ENCODE measurements around the gene ZBTB9.

The ZBTB9 gene

GRCh38 chr6:33433001-33433543 is 21.3 kb upstream of the ZBTB9 start:
- DNase-seq (ENCODE audit: low spot score): no peak
- no peak for FAIRE-seq

GRCh38 chr6:33433544-33434191 is 20.7 kb upstream of the ZBTB9 start:
- FAIRE-seq (no peak), DNase-seq (ENCODE audit: low spot score) (peak; percentile 57)

GRCh38 chr6:33434961-33435360 is 19.4 kb upstream of the ZBTB9 start:
- FAIRE-seq (no peak), DNase-seq (ENCODE audit: low spot score) (no peak)

- no peak for DNase-seq (ENCODE audit: low spot score)
- FAIRE-seq: no peak
Observed at GRCh38 chr6:33437666-33438065, 16.7 kb upstream of the ZBTB9 start.

- DNase-seq (ENCODE audit: low spot score) (no peak), FAIRE-seq (no peak)
Observed at GRCh38 chr6:33438978-33439594, 15.3 kb upstream of the ZBTB9 start.

- FAIRE-seq (no peak), DNase-seq (ENCODE audit: low spot score) (no peak)
Observed at GRCh38 chr6:33439956-33440648, 14.3 kb upstream of the ZBTB9 start.

GRCh38 chr6:33440649-33441309 is 13.6 kb upstream of the ZBTB9 start:
- DNase-seq (ENCODE audit: low spot score): no peak

GRCh38 chr6:33441457-33441856 is 12.9 kb upstream of the ZBTB9 start:
- no peak for FAIRE-seq
- no peak for DNase-seq (ENCODE audit: low spot score)

More at GRCh38 chr6:33440649-33441309, 13.6 kb upstream of the ZBTB9 start:
- no peak for FAIRE-seq

GRCh38 chr6:33442283-33442682 is 12.1 kb upstream of the ZBTB9 start:
- FAIRE-seq: no peak

GRCh38 chr6:33443025-33443424 is 11.4 kb upstream of the ZBTB9 start:
- FAIRE-seq (no peak), DNase-seq (ENCODE audit: low spot score) (no peak)

More at GRCh38 chr6:33442283-33442682, 12.1 kb upstream of the ZBTB9 start:
- DNase-seq (ENCODE audit: low spot score): no peak

GRCh38 chr6:33443619-33444504 is 10.5 kb upstream of the ZBTB9 start:
- FAIRE-seq: no peak
- DNase-seq (ENCODE audit: low spot score): no peak

- DNase-seq (ENCODE audit: low spot score) (no peak), FAIRE-seq (no peak)
Observed at GRCh38 chr6:33445119-33445603, 9.2 kb upstream of the ZBTB9 start.

- FAIRE-seq: no peak
Observed at GRCh38 chr6:33446356-33446755, 8.0 kb upstream of the ZBTB9 start.

GRCh38 chr6:33450434-33450833 is 3.9 kb upstream of the ZBTB9 start:
- FAIRE-seq: no peak
- DNase-seq (ENCODE audit: low spot score): no peak

More at GRCh38 chr6:33446356-33446755, 8.0 kb upstream of the ZBTB9 start:
- no peak for DNase-seq (ENCODE audit: low spot score)

GRCh38 chr6:33451606-33452005 is 2.8 kb upstream of the ZBTB9 start:
- FAIRE-seq (no peak), DNase-seq (ENCODE audit: low spot score) (no peak)

- FAIRE-seq (no peak), DNase-seq (ENCODE audit: low spot score) (no peak)
Observed at GRCh38 chr6:33452496-33452895, 1.9 kb upstream of the ZBTB9 start.

- no peak for FAIRE-seq
- DNase-seq (ENCODE audit: low spot score): no peak
Observed at GRCh38 chr6:33453393-33454008, 875 bp upstream of the ZBTB9 start.

GRCh38 chr6:33455051-33455450 is 675 bp downstream of the ZBTB9 start:
- FAIRE-seq (no peak), DNase-seq (ENCODE audit: low spot score) (no peak)

- FAIRE-seq (no peak), DNase-seq (ENCODE audit: low spot score) (no peak)
Observed at GRCh38 chr6:33456156-33456555, 1.8 kb downstream of the ZBTB9 start.

GRCh38 chr6:33458676-33459075 is 4.3 kb downstream of the ZBTB9 start:
- DNase-seq (ENCODE audit: low spot score) (no peak), FAIRE-seq (no peak)
